Muscle layer of duodenum (tissue), 2 donors: ENCODE results near the gene SUFU.

Experiments
- H3K27ac ChIP-seq: one replicate; pipeline ENCODE4 v1.7.0; 2013; ENCODE audit warnings: mild to moderate bottlenecking, low read length
- H3K27me3 ChIP-seq: one replicate; pipeline ENCODE4 v1.7.0; 2013; ENCODE audit warnings: low read depth, mild to moderate bottlenecking, control low read depth, low read length
- H3K36me3 ChIP-seq, 2 donors: one replicate each; pipeline ENCODE4 v1.7.0; 2013; ENCODE audit warnings: low read length in 2 of 2, control low read depth in 1 of 2, mild to moderate bottlenecking in 1 of 2; ENCODE audit not compliant: insufficient read depth in 2 of 2, control insufficient read depth in 1 of 2
- H3K4me1 ChIP-seq, 2 donors: one replicate each; pipeline ENCODE4 v1.7.0; 2013; ENCODE audit warnings: low read length in 2 of 2, mild to moderate bottlenecking in 2 of 2, control low read depth in 1 of 2, moderate library complexity in 1 of 2; ENCODE audit not compliant: insufficient read depth in 2 of 2, control insufficient read depth in 1 of 2
- H3K4me3 ChIP-seq, 2 donors: one replicate each; pipeline ENCODE4 v1.7.0; 2013; ENCODE audit warnings: low read length in 2 of 2, low read depth in 1 of 2, mild to moderate bottlenecking in 1 of 2
- H3K9me3 ChIP-seq, 2 donors: one replicate each; pipeline ENCODE4 v1.7.0; 2013; ENCODE audit warnings: low read length in 2 of 2, control low read depth in 1 of 2, mild to moderate bottlenecking in 1 of 2; ENCODE audit not compliant: control insufficient read depth in 1 of 2
- donor health status: healthy.

The SUFU gene

GRCh38 chr10:102601639-102602038 lies 97.9 kb downstream of the SUFU start:
- Histone ChIP-seq H3K27ac (peak overlapping the region; percentile 7), H3K36me3 (peaks cover 14 to 49% of the 10 kb centered on the region in 2 donors), H3K9me3 (no peaks in the 10 kb centered on the region), H3K27me3 (no peaks in the 10 kb centered on the region), H3K4me3 (no peak overlapping the region), H3K4me1 (peaks cover 6 to 8% of the 10 kb centered on the region in 2 donors)

- Histone ChIP-seq H3K4me3 (no peak overlapping the region), H3K9me3 (no peaks in the 10 kb centered on the region), H3K27me3 (no peaks in the 10 kb centered on the region), H3K27ac (peak overlapping the region; percentile 7), H3K4me1 (peaks cover 0 to 4% of the 10 kb centered on the region in 2 donors), H3K36me3 (peaks cover 8 to 48% of the 10 kb centered on the region in 2 donors)
These were observed 98.7 kb downstream of the SUFU start for GRCh38 chr10:102602272-102603045.

- Histone ChIP-seq H3K4me3 (no peak overlapping the region), H3K27ac (peak overlapping the region; percentile 52), H3K36me3 (peaks cover under 1 to 42% of the 10 kb centered on the region in 2 donors), H3K27me3 (no peaks in the 10 kb centered on the region), H3K4me1 (peaks cover 0 to 4% of the 10 kb centered on the region in 2 donors), H3K9me3 (no peaks in the 10 kb centered on the region)
These were observed 100.2 kb downstream of the SUFU start for GRCh38 chr10:102603946-102604345.

- Histone ChIP-seq H3K27ac (peak overlapping the region; percentile 52), H3K36me3 (peaks cover 0 to 37% of the 10 kb centered on the region in 2 donors)
These were observed 100.7 kb downstream of the SUFU start for GRCh38 chr10:102604439-102604841.

GRCh38 chr10:102605712-102606111 lies 101.9 kb downstream of the SUFU start:
- Histone ChIP-seq H3K9me3 (no peaks in the 10 kb centered on the region), H3K4me3 (no peak overlapping the region), H3K4me1 (no peaks in the 10 kb centered on the region), H3K36me3 (peaks cover 0 to 32% of the 10 kb centered on the region in 2 donors), H3K27me3 (no peaks in the 10 kb centered on the region), H3K27ac (no peak overlapping the region)

More at GRCh38 chr10:102604439-102604841, 100.7 kb downstream of the SUFU start:
- Histone ChIP-seq H3K4me3 (no peak overlapping the region), H3K27me3 (no peaks in the 10 kb centered on the region), H3K9me3 (no peaks in the 10 kb centered on the region), H3K4me1 (peaks cover 0 to 4% of the 10 kb centered on the region in 2 donors)

- Histone ChIP-seq H3K36me3 (peaks cover 0 to 11% of the 10 kb centered on the region in 2 donors), H3K27me3 (no peaks in the 10 kb centered on the region), H3K27ac (no peak overlapping the region), H3K4me3 (no peak overlapping the region), H3K4me1 (peaks cover 14 to 16% of the 10 kb centered on the region in 2 donors), H3K9me3 (no peaks in the 10 kb centered on the region)
These were observed 104.7 kb downstream of the SUFU start for GRCh38 chr10:102608487-102608886.

GRCh38 chr10:102610441-102610887 lies 106.7 kb downstream of the SUFU start:
- H3K27ac ChIP-seq: no peak overlapping the region
- peaks cover 14 to 29% of the 10 kb centered on the region in 2 donors for H3K4me1 ChIP-seq

GRCh38 chr10:102611514-102612087 lies 107.8 kb downstream of the SUFU start:
- Histone ChIP-seq H3K27ac (no peak overlapping the region), H3K27me3 (no peaks in the 10 kb centered on the region), H3K9me3 (no peaks in the 10 kb centered on the region), H3K36me3 (peaks cover 0 to 3% of the 10 kb centered on the region in 2 donors), H3K4me1 (peaks cover 16 to 31% of the 10 kb centered on the region in 2 donors), H3K4me3 (no peak overlapping the region)

More at GRCh38 chr10:102610441-102610887, 106.7 kb downstream of the SUFU start:
- Histone ChIP-seq H3K9me3 (no peaks in the 10 kb centered on the region), H3K36me3 (no peaks in the 10 kb centered on the region), H3K27me3 (no peaks in the 10 kb centered on the region), H3K4me3 (no peak overlapping the region)

GRCh38 chr10:102612964-102613275 lies 109.1 kb downstream of the SUFU start:
- Histone ChIP-seq H3K27me3 (no peaks in the 10 kb centered on the region), H3K27ac (peak overlapping the region; percentile 46)

GRCh38 chr10:102613286-102613685 lies 109.5 kb downstream of the SUFU start:
- peaks cover 16 to 40% of the 10 kb centered on the region in 2 donors for H3K4me1 ChIP-seq
- H3K27ac ChIP-seq: peak overlapping the region; percentile 46
- H3K27me3 ChIP-seq: no peaks in the 10 kb centered on the region
- H3K36me3 ChIP-seq: peaks cover 14% of the 10 kb centered on the region in 2 donors
- H3K4me3 ChIP-seq: no peak overlapping the region
- H3K9me3 ChIP-seq: no peaks in the 10 kb centered on the region

More at GRCh38 chr10:102612964-102613275, 109.1 kb downstream of the SUFU start:
- Histone ChIP-seq H3K4me3 (no peak overlapping the region), H3K36me3 (peaks cover 10 to 14% of the 10 kb centered on the region in 2 donors), H3K4me1 (peaks cover 16 to 40% of the 10 kb centered on the region in 2 donors), H3K9me3 (no peaks in the 10 kb centered on the region)

- no peak overlapping the region for H3K4me3 ChIP-seq
- no peaks in the 10 kb centered on the region for H3K9me3 ChIP-seq
- peaks cover 14 to 18% of the 10 kb centered on the region in 2 donors for H3K36me3 ChIP-seq
- no peak overlapping the region for H3K27ac ChIP-seq
- peaks cover 16 to 40% of the 10 kb centered on the region in 2 donors for H3K4me1 ChIP-seq
- H3K27me3 ChIP-seq: no peaks in the 10 kb centered on the region
These were observed 110.0 kb downstream of the SUFU start for GRCh38 chr10:102613785-102614184.
